Heart right ventricle (tissue), 16 donors: ENCODE results near the gene KLC1. TPM values are rescaled to one million over a fixed set of nuclear protein-coding genes. Genes with fewer than 3 reads are reported as not detected.

ENCODE experiments used
- ATAC-seq, 8 donors: fragments of 200-7000 bp; cut with Tn5 transposase; one replicate each; pipeline ENCODE4 v1.9.1; 2020; ENCODE audit warnings: mild to moderate bottlenecking in 8 of 8, moderate library complexity in 8 of 8, moderate number of reproducible peaks in 1 of 8
- DNase-seq, 2 donors: peaks; one replicate each; pipeline ENCODE4 v3.0.0-alpha.2; 2020
- H3K27ac ChIP-seq, 10 donors: fragments of 200-600 bp; sonication (generic) in 2 of 10; one replicate each; pipeline versions ENCODE4 v1.5.0 to v1.8.0; 2020 to 2022; ENCODE audit warnings: mild to moderate bottlenecking in 3 of 10
- H3K27me3 ChIP-seq, 7 donors: fragments of 200-600 bp; one replicate each; pipeline ENCODE4 v1.8.0; 2021 to 2022; ENCODE audit warnings: mild to moderate bottlenecking in 2 of 7
- H3K36me3 ChIP-seq, 9 donors: fragments of 200-600 bp; sonication (generic) in 1 of 9; one replicate each; pipeline versions ENCODE4 v1.5.0 to v1.8.0; 2020 to 2022; ENCODE audit warnings: mild to moderate bottlenecking in 2 of 9
- H3K4me1 ChIP-seq, 9 donors: fragments of 200-600 bp; sonication (generic) in 1 of 9; one replicate each; pipeline versions ENCODE4 v1.5.0 to v1.8.0; 2020 to 2022; ENCODE audit warnings: mild to moderate bottlenecking in 4 of 9
- H3K4me3 ChIP-seq, 10 donors: fragments of 200-600 bp; sonication (generic) in 2 of 10; one replicate each; pipeline versions ENCODE4 v1.5.0 to v1.8.0; 2020 to 2022; ENCODE audit warnings: mild to moderate bottlenecking in 7 of 10, moderate library complexity in 2 of 10
- H3K9me3 ChIP-seq, 11 donors: fragments of 200-600 bp in 10 of 11; sonication (generic) in 2 of 11; one replicate each; pipeline versions ENCODE4 v1.5.0 to v1.8.0; 2013 to 2022; ENCODE audit warnings: mild to moderate bottlenecking in 2 of 11, control low read depth in 1 of 11, moderate library complexity in 1 of 11
- CTCF ChIP-seq, 9 donors: fragments of 200-600 bp; sonication (generic) in 2 of 9; IDR thresholded peaks; one replicate each; pipeline versions ENCODE4 v1.5.0 to v1.8.0; 2021 to 2022; ENCODE audit warnings: antibody characterized with exemption in 9 of 9, mild to moderate bottlenecking in 5 of 9, moderate library complexity in 1 of 9
- WGBS, 2 donors: extraction: QIAGEN DNeasy Blood & Tissue Kit; methylation state at CpG; one replicate each; pipeline ENCODE4 v1.1.7; 2013; ENCODE audit warnings: inconsistent platforms in 1 of 2; 5-methylcytosine and 5-hydroxymethylcytosine counted together
- intact Hi-C, 10 donors: fragments of 100-400 bp; cut with DNase I; formaldehyde crosslinking; loops; one replicate each; pipeline versions ENCODE4 v1.11.1 to v1.14.2; 2022
- polyA plus RNA-seq, 2 donors: library from polyadenylated mRNA; stranded (reverse); fragments of 200-250 nt; gene quantifications; one replicate each; pipeline ENCODE4 v1.2.3, GENCODE V29; 2013
- total RNA-seq, 10 donors: library from RNA; stranded (reverse); fragmentation: NEBNext Ultra II Directional in 3 of 10; extraction: Animal tissue kit (Norgen Biotek cat#: 25700) in 3 of 10; gene quantifications; one replicate each; pipeline versions ENCODE4 v1.2.1 to v1.2.4, GENCODE V29; 2021 to 2023
- donor health status: Arrhythmogenic right ventricular cardiomyopathy.
- donor health status: ischemic (EF 13 %, LVEDD 7.1; RV severe dilation, severe dysfunction).
- donor health status: healthy with polysubstance abuse.
- donor health status: DM: no; HTN: yes; CAD: no.
- donor health status: DM: no; HTN: no; CAD: no.
- donor health status: ischemic (EF 25% LVEDD 6.9; RV normal size, moderate dysfunction).
- donor health status: ischemic (EF 25% LVEDD 5.7; RV mildly dilated, moderate dysfunction).
- donor health status: healthy.
- donor health status: DM: yes; HTN: yes; CAD: no.
- donor health status: Ischemic cardiomyopathy.
- donor health status: ischemic (EF 35%, LVEDD 5.7; RV mildly dilated, moderate dysfunction).
- donor health status: nonischemic (EF 11% LVEDD 7.7; RV severe dilation, severe dysfunction).
- donor health status: DM: yes; HTN: yes; CAD: no.
- donor health status: PGD.
- donor health status: ischemic (EF 29% LVEDD 5.4; RV normal size, mild dysfunction).
- donor health status: nonischemic (EF 23%, LVEDD 6.1; RV moderate dilation, normal function).

The KLC1 gene
- total and polyA plus RNA-seq, 12 donors: 123 to 220 (median 151) TPM

- intact Hi-C loops: no loop called here
- 86 to 88% methylated on average over 5 of the region's 5 CpGs for WGBS, 2 donors
- no peak overlapping the region for H3K27ac ChIP-seq
- DNase-seq (no peak), ATAC-seq (no peak)
- TF ChIP-seq CTCF (IDR thresholded peaks at IDR 0.05): peak in 1 of 9 donors; percentile 9
- no peak overlapping the region for H3K4me3 ChIP-seq
- peaks cover 0 to 100% (median 34%) of the 10 kb centered on the region in 9 donors for H3K36me3 ChIP-seq
- H3K4me1 ChIP-seq: no peaks in the 10 kb centered on the region
- H3K27me3 ChIP-seq: no peaks in the 10 kb centered on the region
- no peaks in the 10 kb centered on the region for H3K9me3 ChIP-seq
Observed at GRCh38 chr14:103749860-103750259, 120.8 kb downstream of the KLC1 start.

Other genes with a start within 250 kb of the KLC1 start
- 100 to 1,000 TPM in 3 of 10 donors, 10 to 100 TPM in 7; 62.3 to 246 (median 72.6) TPM for gene MARK3, start 243.8 kb upstream of the KLC1 start, total RNA-seq
- gene MARK3, start 243.8 kb upstream of the KLC1 start, polyA plus RNA-seq: 100 to 1,000 TPM in 1 of 2 donors, 10 to 100 TPM in 1; 85.4 to 136 TPM
- 100 to 1,000 TPM; 273 to 896 (median 534) TPM for gene CKB, start 106.4 kb upstream of the KLC1 start, total RNA-seq
- gene CKB, start 106.4 kb upstream of the KLC1 start, polyA plus RNA-seq: 1,000 to 10,000 TPM in 1 of 2 donors, 100 to 1,000 TPM in 1; 717 to 1,062 TPM
- gene TRMT61A, start 100.0 kb upstream of the KLC1 start, total RNA-seq: 1 to 10 TPM; 2.9 to 7.5 (median 3.8) TPM
- 10 to 100 TPM in 1 of 2 donors, 1 to 10 TPM in 1; 8.6 to 14.7 TPM for gene TRMT61A, start 100.0 kb upstream of the KLC1 start, polyA plus RNA-seq
- gene BAG5, start 66.6 kb upstream of the KLC1 start, total RNA-seq: 10 to 100 TPM; 14.0 to 19.7 (median 16.8) TPM
- gene BAG5, start 66.6 kb upstream of the KLC1 start, polyA plus RNA-seq: 1 to 10 TPM; 5.0 to 9.9 TPM
- gene COA8, start 66.3 kb upstream of the KLC1 start, total RNA-seq: 10 to 100 TPM; 33.3 to 53.9 (median 40.3) TPM
- gene COA8, start 66.3 kb upstream of the KLC1 start, polyA plus RNA-seq: 100 to 1,000 TPM in 1 of 2 donors, 10 to 100 TPM in 1; 51.6 to 141 TPM
- gene XRCC3, start 86.2 kb downstream of the KLC1 start, total RNA-seq: 1 to 10 TPM; 1.0 to 4.4 (median 3.0) TPM
- 1 to 10 TPM; 2.0 to 4.2 TPM for gene XRCC3, start 86.2 kb downstream of the KLC1 start, polyA plus RNA-seq
- 10 to 100 TPM; 43.5 to 64.9 (median 54.5) TPM for gene ZFYVE21, start 86.6 kb downstream of the KLC1 start, total RNA-seq
- gene ZFYVE21, start 86.6 kb downstream of the KLC1 start, polyA plus RNA-seq: 10 to 100 TPM; 44.5 to 88.8 TPM
- gene PPP1R13B, start 218.4 kb downstream of the KLC1 start, total RNA-seq: 100 to 1,000 TPM in 2 of 10 donors, 10 to 100 TPM in 8; 64.8 to 124 (median 77.0) TPM
- gene PPP1R13B, start 218.4 kb downstream of the KLC1 start, polyA plus RNA-seq: 10 to 100 TPM; 21.6 to 70.2 TPM